ENCODE measurements around the gene TOR4A.

Gene TOR4A

GRCh38 chr9:137318602-137319001, 41.1 kb downstream of the TOR4A start:
- no peak overlapping the region for H3K9ac ChIP-seq
- H3K4me1 ChIP-seq: no peaks in the 10 kb centered on the region
- no peaks in the 10 kb centered on the region for H3K9me3 ChIP-seq (ENCODE audit: control insufficient read depth, low read length)
- H3K4me3 ChIP-seq (ENCODE audit: low read depth, low read length): no peak overlapping the region
- no peaks in the 10 kb centered on the region for H3K27me3 ChIP-seq (ENCODE audit: control insufficient read depth, insufficient read depth, low read length)
- no peak overlapping the region for H3K4me2 ChIP-seq (ENCODE audit: low read length)
- no peak overlapping the region for H2AFZ ChIP-seq
- H3K36me3 ChIP-seq (ENCODE audit: control insufficient read depth, insufficient read depth, low read length): no peaks in the 10 kb centered on the region
- TF ChIP-seq, protein P1, sequence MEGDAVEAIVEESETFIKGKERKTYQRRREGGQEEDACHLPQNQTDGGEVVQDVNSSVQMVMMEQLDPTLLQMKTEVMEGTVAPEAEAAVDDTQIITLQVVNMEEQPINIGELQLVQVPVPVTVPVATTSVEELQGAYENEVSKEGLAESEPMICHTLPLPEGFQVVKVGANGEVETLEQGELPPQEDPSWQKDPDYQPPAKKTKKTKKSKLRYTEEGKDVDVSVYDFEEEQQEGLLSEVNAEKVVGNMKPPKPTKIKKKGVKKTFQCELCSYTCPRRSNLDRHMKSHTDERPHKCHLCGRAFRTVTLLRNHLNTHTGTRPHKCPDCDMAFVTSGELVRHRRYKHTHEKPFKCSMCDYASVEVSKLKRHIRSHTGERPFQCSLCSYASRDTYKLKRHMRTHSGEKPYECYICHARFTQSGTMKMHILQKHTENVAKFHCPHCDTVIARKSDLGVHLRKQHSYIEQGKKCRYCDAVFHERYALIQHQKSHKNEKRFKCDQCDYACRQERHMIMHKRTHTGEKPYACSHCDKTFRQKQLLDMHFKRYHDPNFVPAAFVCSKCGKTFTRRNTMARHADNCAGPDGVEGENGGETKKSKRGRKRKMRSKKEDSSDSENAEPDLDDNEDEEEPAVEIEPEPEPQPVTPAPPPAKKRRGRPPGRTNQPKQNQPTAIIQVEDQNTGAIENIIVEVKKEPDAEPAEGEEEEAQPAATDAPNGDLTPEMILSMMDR (IDR thresholded peaks at IDR 0.05): no peak
- H3K79me2 ChIP-seq: no peaks in the 10 kb centered on the region
- H3K27ac ChIP-seq: no peak overlapping the region

DNA sequence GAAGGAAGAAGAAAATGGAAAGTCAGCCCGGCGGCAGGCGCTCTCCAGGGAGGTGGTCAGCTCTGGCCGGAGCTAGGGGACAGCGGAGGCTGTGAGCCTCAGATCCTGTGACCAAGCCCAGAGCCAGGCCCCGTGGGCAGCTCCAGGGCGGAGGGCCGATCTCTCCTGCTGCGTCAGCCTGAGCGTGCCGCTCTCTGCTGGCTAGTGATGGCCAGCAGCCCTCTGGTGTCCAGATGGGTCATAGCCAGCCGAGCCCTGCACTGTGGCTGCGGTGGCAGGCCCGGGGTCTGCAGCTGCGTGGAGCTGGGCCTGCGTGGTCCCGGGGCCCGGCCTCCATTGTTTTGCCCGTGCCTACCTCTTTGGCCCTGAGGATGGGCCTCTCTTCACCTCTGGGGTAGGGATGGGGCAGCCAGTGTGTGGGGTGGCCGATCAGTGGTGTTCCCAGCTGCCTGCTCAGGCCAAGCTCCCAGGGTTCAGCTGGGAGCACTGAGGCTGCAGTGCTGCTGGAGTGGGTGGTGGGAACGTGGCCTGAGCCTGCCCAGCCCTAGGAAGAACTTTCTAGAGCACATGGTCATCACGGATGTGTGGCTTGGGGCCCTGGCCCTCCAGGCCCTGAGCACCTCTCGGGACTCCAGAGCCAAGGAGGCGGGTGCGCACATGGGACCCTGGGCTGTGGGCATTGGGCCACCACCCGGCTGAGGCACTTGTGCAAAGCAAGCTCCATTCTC, 41.6 kb downstream of the TOR4A start:
- H3K4me1 ChIP-seq: no peaks in the 10 kb centered on the region
- H3K4me3 ChIP-seq (ENCODE audit: low read depth, low read length): no peak overlapping the region
- no peaks in the 10 kb centered on the region for H3K9me3 ChIP-seq (ENCODE audit: control insufficient read depth, low read length)
- TF ChIP-seq, protein P1 (IDR thresholded peaks at IDR 0.05): no peak
- no peaks in the 10 kb centered on the region for H3K36me3 ChIP-seq (ENCODE audit: control insufficient read depth, insufficient read depth, low read length)
- H3K27me3 ChIP-seq (ENCODE audit: control insufficient read depth, insufficient read depth, low read length): no peaks in the 10 kb centered on the region
- no peak overlapping the region for H2AFZ ChIP-seq
- H3K79me2 ChIP-seq: no peaks in the 10 kb centered on the region
- no peak overlapping the region for H3K4me2 ChIP-seq (ENCODE audit: low read length)
- H3K9ac ChIP-seq: no peak overlapping the region
- no peak overlapping the region for H3K27ac ChIP-seq

DNA sequence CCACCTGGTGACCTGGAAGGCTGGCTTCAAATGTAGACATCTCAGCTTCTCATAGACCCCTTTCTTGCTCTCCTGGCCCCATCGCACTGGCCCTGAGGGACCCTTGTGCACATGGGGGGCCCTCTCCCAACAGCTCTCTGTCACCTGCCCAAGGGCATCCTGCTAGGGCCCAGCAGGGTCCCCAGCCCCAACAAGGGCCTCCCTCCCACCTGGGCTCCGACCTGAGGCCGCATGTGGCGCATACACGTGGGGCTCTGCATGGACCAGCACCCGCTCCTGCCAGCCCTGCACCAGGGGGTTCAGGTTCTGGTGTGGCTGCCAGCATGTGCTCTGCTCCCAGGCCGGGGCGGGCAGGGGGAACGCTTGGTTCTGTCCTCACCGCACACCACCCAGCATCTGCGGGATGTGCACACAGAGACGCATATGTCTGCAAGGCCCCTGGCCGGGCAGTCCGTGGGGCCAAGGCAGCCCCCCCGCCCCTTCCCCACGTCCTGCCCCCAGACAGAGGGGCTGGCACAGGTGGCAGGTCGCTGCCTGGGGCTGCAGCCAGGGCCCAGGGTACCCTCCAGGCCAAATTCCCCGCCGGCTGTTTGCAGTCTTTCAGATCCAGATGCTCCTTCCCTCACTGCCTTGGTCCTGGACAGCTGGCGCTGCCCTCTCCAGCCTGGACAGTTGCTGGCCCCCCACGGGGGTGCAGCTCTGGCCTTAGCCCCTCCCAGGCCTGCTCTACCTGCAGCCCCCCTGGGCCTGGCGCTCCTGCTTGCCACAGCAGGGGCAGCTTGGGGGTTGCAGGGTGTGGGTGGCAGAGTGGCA, 42.4 kb downstream of the TOR4A start:
- H3K9ac ChIP-seq: no peak overlapping the region
- H3K79me2 ChIP-seq: no peaks in the 10 kb centered on the region
- no peak overlapping the region for H3K27ac ChIP-seq
- no peak overlapping the region for H3K4me3 ChIP-seq (ENCODE audit: low read depth, low read length)
- no peaks in the 10 kb centered on the region for H3K4me1 ChIP-seq
- TF ChIP-seq, protein P1 (IDR thresholded peaks at IDR 0.05): no peak
- H2AFZ ChIP-seq: no peak overlapping the region
- no peak overlapping the region for H3K4me2 ChIP-seq (ENCODE audit: low read length)
- no peaks in the 10 kb centered on the region for H3K9me3 ChIP-seq (ENCODE audit: control insufficient read depth, low read length)
- no peaks in the 10 kb centered on the region for H3K27me3 ChIP-seq (ENCODE audit: control insufficient read depth, insufficient read depth, low read length)
- no peaks in the 10 kb centered on the region for H3K36me3 ChIP-seq (ENCODE audit: control insufficient read depth, insufficient read depth, low read length)

DNA sequence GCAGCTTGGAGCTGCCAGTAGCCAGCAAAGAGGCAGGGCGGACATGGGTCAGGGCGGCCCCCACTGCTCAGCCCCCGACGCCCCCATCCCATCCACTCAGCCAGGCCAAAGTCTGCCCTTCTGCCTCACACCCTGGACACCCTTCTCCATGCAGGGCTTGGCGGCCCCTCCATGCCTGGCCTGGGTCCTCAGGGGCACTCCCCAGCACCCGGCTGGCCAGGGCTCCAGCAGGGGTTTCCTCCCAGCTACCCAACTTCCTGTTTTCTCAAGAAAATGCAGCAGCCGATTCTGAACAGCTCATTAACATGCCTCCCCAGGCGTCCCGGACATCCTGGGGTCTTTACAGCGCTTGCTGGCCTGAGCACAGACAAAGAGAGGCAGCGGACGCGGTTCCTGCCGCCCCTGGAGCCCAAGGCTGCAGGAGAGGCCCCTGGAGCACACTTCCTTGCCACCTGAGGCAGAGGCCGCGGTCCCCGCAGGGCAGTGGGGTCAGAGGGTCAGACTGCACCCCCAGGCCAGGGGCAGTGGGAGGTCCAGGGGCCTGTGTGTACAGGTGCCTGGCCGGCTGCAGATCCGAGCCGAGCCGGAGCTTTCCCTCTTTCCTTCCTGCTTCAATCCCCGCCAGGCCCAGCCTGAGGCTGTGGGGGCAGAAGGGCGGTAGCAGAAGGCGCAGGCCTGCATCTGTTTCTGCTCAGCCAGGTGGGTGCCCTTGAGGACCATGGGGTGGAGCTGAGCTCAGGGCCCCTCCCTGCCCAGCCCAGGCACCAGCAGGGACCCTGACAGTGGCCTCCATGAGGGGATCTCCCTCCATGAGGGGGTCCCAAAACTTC, 43.2 kb downstream of the TOR4A start:
- no peak overlapping the region for H3K9ac ChIP-seq
- H3K27ac ChIP-seq: no peak overlapping the region
- H3K27me3 ChIP-seq (ENCODE audit: control insufficient read depth, insufficient read depth, low read length): no peaks in the 10 kb centered on the region
- TF ChIP-seq, protein P1 (IDR thresholded peaks at IDR 0.05): no peak
- H3K9me3 ChIP-seq (ENCODE audit: control insufficient read depth, low read length): no peaks in the 10 kb centered on the region
- H3K79me2 ChIP-seq: no peaks in the 10 kb centered on the region
- no peak overlapping the region for H2AFZ ChIP-seq
- no peak overlapping the region for H3K4me2 ChIP-seq (ENCODE audit: low read length)
- H3K36me3 ChIP-seq (ENCODE audit: control insufficient read depth, insufficient read depth, low read length): no peaks in the 10 kb centered on the region
- no peak overlapping the region for H3K4me3 ChIP-seq (ENCODE audit: low read depth, low read length)
- H3K4me1 ChIP-seq: no peaks in the 10 kb centered on the region
